Muscle layer of duodenum (tissue), 2 donors: ENCODE data around the gene MORN1.

Source experiments
- H3K27ac ChIP-seq: one replicate; pipeline ENCODE4 v1.7.0; 2013; ENCODE audit warnings: mild to moderate bottlenecking, low read length
- H3K27me3 ChIP-seq: one replicate; pipeline ENCODE4 v1.7.0; 2013; ENCODE audit warnings: low read depth, mild to moderate bottlenecking, control low read depth, low read length
- H3K36me3 ChIP-seq, 2 donors: one replicate each; pipeline ENCODE4 v1.7.0; 2013; ENCODE audit warnings: low read length in 2 of 2, control low read depth in 1 of 2, mild to moderate bottlenecking in 1 of 2; ENCODE audit not compliant: insufficient read depth in 2 of 2, control insufficient read depth in 1 of 2
- H3K4me1 ChIP-seq, 2 donors: one replicate each; pipeline ENCODE4 v1.7.0; 2013; ENCODE audit warnings: low read length in 2 of 2, mild to moderate bottlenecking in 2 of 2, control low read depth in 1 of 2, moderate library complexity in 1 of 2; ENCODE audit not compliant: insufficient read depth in 2 of 2, control insufficient read depth in 1 of 2
- H3K4me3 ChIP-seq, 2 donors: one replicate each; pipeline ENCODE4 v1.7.0; 2013; ENCODE audit warnings: low read length in 2 of 2, low read depth in 1 of 2, mild to moderate bottlenecking in 1 of 2
- H3K9me3 ChIP-seq, 2 donors: one replicate each; pipeline ENCODE4 v1.7.0; 2013; ENCODE audit warnings: low read length in 2 of 2, control low read depth in 1 of 2, mild to moderate bottlenecking in 1 of 2; ENCODE audit not compliant: control insufficient read depth in 1 of 2
- donor health status: healthy.

Gene MORN1

DNA sequence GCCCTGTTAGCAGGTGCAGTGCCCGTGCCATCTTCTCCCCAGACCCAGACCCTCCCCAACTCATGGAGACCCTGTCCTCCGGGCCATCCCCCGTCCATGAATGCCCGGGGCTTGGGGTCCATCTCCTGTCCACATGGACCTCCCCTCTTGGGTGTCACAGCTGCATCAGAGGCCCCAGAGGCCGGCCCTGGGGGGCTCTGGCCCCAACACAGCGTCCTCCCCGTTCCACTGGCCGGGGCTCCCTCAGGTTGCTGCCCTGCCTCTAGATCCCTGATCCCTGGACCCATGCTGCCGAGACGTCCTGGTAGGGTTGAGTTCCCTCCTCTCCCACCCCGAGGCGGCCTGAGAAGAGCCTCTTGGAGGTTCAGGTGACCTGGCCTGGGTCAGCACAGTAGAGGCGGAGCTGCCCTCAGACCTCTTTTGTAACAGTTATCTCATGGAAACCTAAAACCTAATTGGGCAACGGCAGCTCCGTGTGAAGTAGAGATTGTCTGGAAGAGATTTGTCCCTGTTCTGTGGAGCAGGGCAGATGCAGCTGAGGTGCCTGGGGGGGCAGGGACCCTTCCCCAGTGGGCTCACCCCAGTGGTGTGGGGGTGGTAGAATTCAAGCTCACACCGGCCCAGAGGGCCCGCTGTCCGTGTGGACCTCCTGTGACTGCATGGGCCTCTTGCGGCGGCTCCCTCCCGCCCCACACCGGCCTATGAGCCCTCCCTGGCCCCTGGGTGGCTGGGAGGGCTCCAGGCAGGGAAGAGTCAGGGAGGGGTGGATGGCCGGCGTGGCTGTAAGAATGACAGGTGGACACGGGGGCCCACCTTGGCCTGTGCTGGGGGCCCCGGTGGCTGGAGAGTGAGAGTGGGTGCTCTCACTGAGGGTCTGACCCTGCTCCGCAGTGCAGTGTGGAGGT, 107.1 kb downstream of the MORN1 start:
- Histone ChIP-seq H3K4me1 (peaks cover 0 to 36% of the 10 kb centered on the region in 2 donors), H3K27ac (no peak overlapping the region)

DNA sequence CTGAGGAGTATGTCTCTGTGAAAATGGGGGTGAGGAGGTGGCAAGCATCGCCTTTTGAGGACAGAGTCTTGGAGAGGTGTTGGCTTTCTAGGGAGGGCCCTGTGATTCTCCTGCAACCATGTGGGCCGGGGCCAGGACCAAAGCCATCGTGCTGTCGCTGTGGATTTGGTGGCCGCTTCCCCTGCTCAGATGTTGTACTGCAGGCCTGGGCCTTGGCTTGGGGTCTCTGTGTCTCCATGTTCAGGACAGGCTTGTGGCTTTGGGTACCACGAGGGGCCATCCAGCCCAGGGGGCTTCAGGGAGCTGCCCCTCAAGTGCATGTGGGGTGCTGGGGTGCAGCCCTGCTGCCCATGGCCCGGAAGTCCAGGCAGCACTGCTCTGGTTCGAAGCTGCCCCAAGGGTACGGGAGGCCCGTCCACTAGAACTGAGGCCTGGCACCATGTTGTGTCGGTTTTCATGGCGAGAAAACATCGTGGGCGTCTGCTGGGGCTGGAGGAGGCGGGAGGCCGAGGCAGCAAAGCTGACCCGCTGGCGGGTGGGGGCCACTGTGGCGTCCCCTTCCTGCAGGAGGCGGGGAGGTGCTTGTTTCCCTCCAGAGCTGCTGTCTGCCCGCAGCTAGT, 107.9 kb downstream of the MORN1 start:
- no peaks in the 10 kb centered on the region for H3K9me3 ChIP-seq
- H3K27ac ChIP-seq = no peak overlapping the region
- no peaks in the 10 kb centered on the region for H3K27me3 ChIP-seq
- no peak overlapping the region for H3K4me3 ChIP-seq
- peaks cover 7 to 36% of the 10 kb centered on the region in 2 donors for H3K4me1 ChIP-seq
- no peaks in the 10 kb centered on the region for H3K36me3 ChIP-seq

More for the DNA sequence above, 107.1 kb downstream of the MORN1 start:
- H3K36me3 ChIP-seq = no peaks in the 10 kb centered on the region
- H3K4me3 ChIP-seq = no peak overlapping the region
- no peaks in the 10 kb centered on the region for H3K27me3 ChIP-seq
- H3K9me3 ChIP-seq = no peaks in the 10 kb centered on the region

DNA sequence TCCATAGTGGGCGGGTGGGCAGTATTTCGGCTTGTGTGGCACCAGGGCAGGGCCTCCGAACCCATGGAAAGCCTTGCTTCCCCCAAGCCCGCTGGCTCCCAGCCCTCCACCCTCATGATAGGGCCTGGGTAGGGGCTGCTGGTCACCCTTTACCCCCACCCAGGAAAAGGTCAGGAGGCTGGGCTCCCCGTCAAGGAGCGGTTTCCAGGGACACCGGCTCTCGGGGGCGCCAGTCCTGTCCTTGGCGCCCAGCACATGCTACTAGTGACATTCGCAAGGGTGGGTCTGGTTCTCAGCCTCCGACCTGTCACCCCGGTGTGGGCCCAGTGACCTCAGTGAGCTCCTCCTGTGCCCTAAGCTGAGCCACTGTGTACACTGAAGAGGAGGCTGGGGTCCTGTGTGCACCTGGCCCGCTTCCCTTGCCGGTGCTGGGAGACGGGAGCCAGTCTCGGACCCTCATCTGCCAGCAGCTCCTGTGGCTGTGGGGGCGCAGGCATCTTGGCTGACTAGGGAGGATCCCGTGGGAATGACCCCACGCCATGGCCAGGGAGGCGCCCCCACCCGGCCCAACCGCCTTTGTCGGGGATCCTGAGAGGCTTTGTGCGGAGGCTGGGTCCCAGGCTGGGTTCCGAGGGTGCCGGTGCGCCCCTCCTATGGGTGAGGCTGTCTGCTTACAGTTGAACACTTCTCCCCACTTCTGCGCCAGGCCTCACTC, 108.6 kb downstream of the MORN1 start:
- H3K27ac ChIP-seq = no peak overlapping the region
- H3K9me3 ChIP-seq = no peaks in the 10 kb centered on the region
- peaks cover 15 to 42% of the 10 kb centered on the region in 2 donors for H3K4me1 ChIP-seq
- no peaks in the 10 kb centered on the region for H3K36me3 ChIP-seq
- H3K27me3 ChIP-seq = no peaks in the 10 kb centered on the region
- H3K4me3 ChIP-seq = no peak overlapping the region

GRCh38 chr1:2279817-2280216, 111.5 kb downstream of the MORN1 start:
- no peaks in the 10 kb centered on the region for H3K36me3 ChIP-seq
- peaks cover 25 to 61% of the 10 kb centered on the region in 2 donors for H3K4me1 ChIP-seq

GRCh38 chr1:2279210-2279639, 112.1 kb downstream of the MORN1 start:
- no peaks in the 10 kb centered on the region for H3K27me3 ChIP-seq
- H3K4me1 ChIP-seq = peaks cover 25 to 67% of the 10 kb centered on the region in 2 donors
- no peaks in the 10 kb centered on the region for H3K36me3 ChIP-seq
- H3K9me3 ChIP-seq = no peaks in the 10 kb centered on the region
- H3K4me3 ChIP-seq = peak overlapping the region in 1 of 2 donors; percentile 7
- H3K27ac ChIP-seq = peak overlapping the region; percentile 8

More at GRCh38 chr1:2279817-2280216, 111.5 kb downstream of the MORN1 start:
- no peaks in the 10 kb centered on the region for H3K9me3 ChIP-seq
- H3K27ac ChIP-seq = peak overlapping the region; percentile 8
- H3K4me3 ChIP-seq = no peak overlapping the region
- no peaks in the 10 kb centered on the region for H3K27me3 ChIP-seq

DNA sequence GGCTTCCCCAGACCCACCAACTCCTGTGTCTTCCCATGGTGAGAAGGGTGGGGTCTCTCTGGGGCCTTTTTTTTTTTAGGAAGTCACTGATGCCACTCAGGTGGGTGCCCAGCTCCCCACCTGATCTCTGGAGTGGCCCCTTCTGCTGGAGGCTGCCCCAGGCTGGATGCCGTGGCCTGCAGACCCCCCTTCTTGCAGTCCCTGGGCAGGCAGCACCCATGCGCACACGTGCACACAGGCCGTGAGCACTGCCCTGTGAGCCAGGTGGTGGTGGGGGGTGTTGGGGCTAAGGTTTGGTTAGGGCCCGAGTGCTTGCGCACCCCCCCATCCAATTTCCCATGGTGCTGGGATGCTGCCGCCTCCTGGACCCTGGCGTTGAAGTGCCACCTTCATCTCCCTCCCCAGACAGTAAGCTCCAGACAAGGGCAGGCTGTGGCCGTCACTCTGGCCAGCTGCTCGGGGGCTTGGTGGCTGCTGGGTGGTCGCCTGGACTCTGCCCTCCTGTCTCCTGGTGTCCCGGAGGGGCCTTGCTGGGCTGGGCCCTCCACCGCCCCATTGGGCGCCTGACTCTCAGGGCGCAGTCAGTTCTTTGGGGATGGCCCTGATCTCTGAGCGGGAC, 112.7 kb downstream of the MORN1 start:
- Histone ChIP-seq H3K36me3 (no peaks in the 10 kb centered on the region), H3K4me1 (peaks cover 25 to 70% of the 10 kb centered on the region in 2 donors), H3K27me3 (no peaks in the 10 kb centered on the region), H3K4me3 (peak overlapping the region in 1 of 2 donors; percentile 7), H3K9me3 (no peaks in the 10 kb centered on the region), H3K27ac (peak overlapping the region; percentile 8)

- Histone ChIP-seq H3K36me3 (no peaks in the 10 kb centered on the region), H3K27ac (peak overlapping the region; percentile 39), H3K9me3 (no peaks in the 10 kb centered on the region), H3K4me1 (peaks cover 25 to 70% of the 10 kb centered on the region in 2 donors), H3K4me3 (no peak overlapping the region), H3K27me3 (no peaks in the 10 kb centered on the region)
These were observed 113.4 kb downstream of the MORN1 start for GRCh38 chr1:2277741-2278488.

- H3K4me1 ChIP-seq = peaks cover 25 to 77% of the 10 kb centered on the region in 2 donors
- H3K4me3 ChIP-seq = no peak overlapping the region
- H3K36me3 ChIP-seq = no peaks in the 10 kb centered on the region
- no peak overlapping the region for H3K27ac ChIP-seq
- H3K9me3 ChIP-seq = no peaks in the 10 kb centered on the region
- no peaks in the 10 kb centered on the region for H3K27me3 ChIP-seq
These were observed 114.4 kb downstream of the MORN1 start for GRCh38 chr1:2276803-2277580.

DNA sequence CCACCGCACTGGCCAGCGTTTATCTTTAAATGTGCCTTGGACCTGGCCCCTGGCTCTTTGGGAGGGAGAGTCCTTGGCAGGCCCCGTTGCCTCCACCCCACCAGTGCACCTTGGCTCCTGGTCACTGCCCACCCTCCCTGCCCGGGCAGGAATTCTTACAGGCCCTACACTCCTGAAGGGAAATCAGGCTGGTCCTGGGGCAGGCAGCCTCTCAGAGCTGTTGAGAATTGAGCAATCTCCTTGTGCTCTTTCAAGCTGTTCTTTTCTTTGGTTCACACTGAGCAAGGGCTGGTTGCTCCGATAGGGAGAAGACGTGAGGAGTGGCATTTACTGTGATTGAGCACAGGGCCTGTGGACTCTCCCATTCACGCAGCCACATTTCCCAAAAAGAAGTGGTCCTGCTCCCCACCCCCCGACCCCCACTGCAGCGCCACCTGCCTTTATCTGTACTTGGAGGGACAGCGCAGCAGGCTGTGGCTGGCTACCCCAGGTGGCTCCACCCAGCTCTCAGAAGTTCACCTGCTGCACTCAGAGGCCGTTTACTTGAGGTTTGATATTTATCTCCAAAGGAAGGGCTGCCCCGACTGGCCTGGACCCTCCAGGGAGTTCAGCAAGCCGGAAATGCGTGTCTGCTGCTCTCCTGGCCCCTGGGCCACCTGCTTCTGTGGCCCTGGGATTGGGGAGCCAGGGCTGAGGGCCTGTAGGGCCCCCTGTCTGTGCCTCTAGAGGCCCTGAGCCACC, 115.4 kb downstream of the MORN1 start:
- peaks cover 25 to 87% of the 10 kb centered on the region in 2 donors for H3K4me1 ChIP-seq
- peak overlapping the region; percentile 39 for H3K27ac ChIP-seq
- no peaks in the 10 kb centered on the region for H3K9me3 ChIP-seq
- H3K27me3 ChIP-seq = no peaks in the 10 kb centered on the region
- no peak overlapping the region for H3K4me3 ChIP-seq
- no peaks in the 10 kb centered on the region for H3K36me3 ChIP-seq
